Measurements from ENCODE around the gene NR3C1. TPM values are rescaled to one million over a fixed set of nuclear protein-coding genes. Genes with fewer than 3 reads are reported as not detected.

NR3C1 gene
- polyA plus RNA-seq, 1 donor (not counting 4 experiments of a cell fraction or from before 2014, with no cell fraction given) = 30.7 TPM

DNA sequence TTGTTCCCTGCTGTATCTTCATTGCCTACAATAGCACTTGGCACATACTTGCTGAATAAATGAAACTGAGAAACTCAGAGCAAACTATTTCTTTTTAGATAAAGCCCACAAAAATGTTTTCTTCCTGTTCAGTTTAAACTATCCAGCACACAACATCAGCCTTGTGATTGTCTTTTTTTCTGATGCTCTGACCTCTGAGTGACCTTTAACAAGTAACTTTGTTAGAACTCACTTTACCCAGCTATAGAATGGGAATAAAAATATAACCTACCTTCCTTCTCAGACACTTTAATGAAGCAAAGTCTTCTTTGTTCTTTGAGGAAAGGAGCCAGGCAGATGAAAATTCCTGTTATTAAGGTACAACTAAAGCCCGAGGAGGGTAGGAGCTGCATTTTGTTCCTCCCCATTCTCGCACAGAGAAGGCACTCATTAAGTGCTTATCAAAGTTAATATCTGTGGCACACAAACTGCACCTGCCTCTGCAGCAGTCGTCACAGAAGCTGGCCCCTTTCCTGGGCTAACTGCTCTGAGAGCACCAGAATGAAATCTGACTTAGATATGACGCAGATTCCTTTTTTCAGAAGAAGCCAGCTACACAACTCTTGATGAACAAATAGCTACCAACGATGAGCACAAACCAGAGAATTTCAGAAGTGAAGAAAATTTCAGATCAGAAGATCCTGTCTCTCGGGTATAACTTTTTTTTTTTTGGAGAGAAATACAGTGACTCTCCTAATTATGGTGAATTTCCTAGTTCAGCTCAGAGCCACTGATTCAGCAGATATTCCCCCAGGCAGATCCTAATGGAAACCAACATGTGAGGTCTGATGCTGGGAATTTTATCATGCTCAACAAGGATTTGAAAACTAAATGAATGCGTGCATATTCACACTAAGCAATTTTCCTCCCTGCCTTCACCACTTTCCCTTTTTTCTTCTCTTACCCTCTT, 31.0 kb upstream of the NR3C1 start:
- H3K4me2 ChIP-seq (ENCODE audit: control insufficient read depth, extremely low read depth, insufficient read depth, low read depth, low read length) = peak overlapping the region; percentile 61
- H3K4me1 ChIP-seq (ENCODE audit: control insufficient read depth, extremely low read depth, insufficient read depth, low read length) = peaks cover 6% of the 10 kb centered on the region
- no peaks in the 10 kb centered on the region for H3K27me3 ChIP-seq (ENCODE audit: control insufficient read depth, extremely low read depth, insufficient read depth, low read length)
- H3K4me3 ChIP-seq (ENCODE audit: control insufficient read depth in 2 of 3, extremely low read depth in 1 of 3, insufficient read depth in 2 of 3, low read depth in 1 of 3, low read length in 3 of 3) = peak overlapping the region in 2 of 3 experiments; percentile 30 to 47
- FAIRE-seq = no peak
- dilution Hi-C loops (cut with MboI; ENCODE audit: extremely low pct_ligation_motif_present, low sequenced_read_pairs) = no loop called here
- no peak overlapping the region for H3K9ac ChIP-seq (ENCODE audit: control insufficient read depth, extremely low read depth, insufficient read depth, low read length)
- no peak for DNase-seq (ENCODE audit: low read depth, low spot score)
- H3K27ac ChIP-seq (ENCODE audit: control insufficient read depth, insufficient read depth, low read length) = no peak overlapping the region
- H3K9me3 ChIP-seq (ENCODE audit: control insufficient read depth, low read depth, low read length) = no peaks in the 10 kb centered on the region
- TF ChIP-seq EZH2 (IDR thresholded peaks at IDR 0.05; ENCODE audit: low read length) = no peak
- TF ChIP-seq, protein P1, sequence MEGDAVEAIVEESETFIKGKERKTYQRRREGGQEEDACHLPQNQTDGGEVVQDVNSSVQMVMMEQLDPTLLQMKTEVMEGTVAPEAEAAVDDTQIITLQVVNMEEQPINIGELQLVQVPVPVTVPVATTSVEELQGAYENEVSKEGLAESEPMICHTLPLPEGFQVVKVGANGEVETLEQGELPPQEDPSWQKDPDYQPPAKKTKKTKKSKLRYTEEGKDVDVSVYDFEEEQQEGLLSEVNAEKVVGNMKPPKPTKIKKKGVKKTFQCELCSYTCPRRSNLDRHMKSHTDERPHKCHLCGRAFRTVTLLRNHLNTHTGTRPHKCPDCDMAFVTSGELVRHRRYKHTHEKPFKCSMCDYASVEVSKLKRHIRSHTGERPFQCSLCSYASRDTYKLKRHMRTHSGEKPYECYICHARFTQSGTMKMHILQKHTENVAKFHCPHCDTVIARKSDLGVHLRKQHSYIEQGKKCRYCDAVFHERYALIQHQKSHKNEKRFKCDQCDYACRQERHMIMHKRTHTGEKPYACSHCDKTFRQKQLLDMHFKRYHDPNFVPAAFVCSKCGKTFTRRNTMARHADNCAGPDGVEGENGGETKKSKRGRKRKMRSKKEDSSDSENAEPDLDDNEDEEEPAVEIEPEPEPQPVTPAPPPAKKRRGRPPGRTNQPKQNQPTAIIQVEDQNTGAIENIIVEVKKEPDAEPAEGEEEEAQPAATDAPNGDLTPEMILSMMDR (optimal IDR thresholded peaks at IDR 0.05 in 1 of 3, IDR thresholded peaks at IDR 0.05 in 1 of 3, conservative IDR thresholded peaks at IDR 0.05 in 1 of 3; ENCODE audit: extremely low read depth in 1 of 3, insufficient read depth in 2 of 3, low read length in 3 of 3) = no peak
- no peaks in the 10 kb centered on the region for H3K36me3 ChIP-seq (ENCODE audit: control insufficient read depth in 2 of 2, extremely low read depth in 1 of 2, insufficient read depth in 2 of 2, low read length in 2 of 2)
- H4K20me1 ChIP-seq (ENCODE audit: control insufficient read depth, extremely low read depth, insufficient read depth, low read length) = no peaks in the 10 kb centered on the region
- no peaks in the 10 kb centered on the region for H3K9me1 ChIP-seq (ENCODE audit: control insufficient read depth, extremely low read depth, insufficient read depth, low read length)
- H2AFZ ChIP-seq (ENCODE audit: control insufficient read depth, low read length) = peak overlapping the region; percentile 51
- H3K79me2 ChIP-seq (ENCODE audit: control insufficient read depth, insufficient read depth, low read length) = no peaks in the 10 kb centered on the region

DNA sequence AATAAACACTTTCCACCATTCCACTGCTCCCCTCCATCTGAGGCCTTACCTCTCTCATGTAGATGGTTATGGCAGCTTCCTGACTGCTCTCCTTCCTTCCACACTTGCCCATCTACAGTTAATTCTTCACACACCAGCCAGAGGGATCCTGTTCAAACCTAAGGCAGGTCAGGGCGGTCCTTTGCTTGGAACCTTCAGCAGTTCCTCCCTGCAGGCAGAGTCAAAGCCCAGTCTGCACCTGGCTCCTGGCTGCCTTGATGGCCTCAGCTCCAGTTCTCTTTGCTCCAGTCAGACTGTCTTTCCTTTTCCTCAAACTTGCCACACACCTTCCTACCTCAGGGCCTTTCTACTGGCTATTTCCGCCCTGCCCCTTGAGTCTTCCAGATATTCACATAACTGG, 30.2 kb upstream of the NR3C1 start:
- Histone ChIP-seq H3K4me2 (ENCODE audit: control insufficient read depth, extremely low read depth, insufficient read depth, low read depth, low read length) (no peak overlapping the region), H3K9me1 (ENCODE audit: control insufficient read depth, extremely low read depth, insufficient read depth, low read length) (no peaks in the 10 kb centered on the region), H3K9me3 (ENCODE audit: control insufficient read depth, low read depth, low read length) (no peaks in the 10 kb centered on the region), H3K4me1 (ENCODE audit: control insufficient read depth, extremely low read depth, insufficient read depth, low read length) (peaks cover 6% of the 10 kb centered on the region), H4K20me1 (ENCODE audit: control insufficient read depth, extremely low read depth, insufficient read depth, low read length) (no peaks in the 10 kb centered on the region), H3K27me3 (ENCODE audit: control insufficient read depth, extremely low read depth, insufficient read depth, low read length) (no peaks in the 10 kb centered on the region), H3K79me2 (ENCODE audit: control insufficient read depth, insufficient read depth, low read length) (no peaks in the 10 kb centered on the region), H3K9ac (ENCODE audit: control insufficient read depth, extremely low read depth, insufficient read depth, low read length) (no peak overlapping the region), H3K36me3 (ENCODE audit: control insufficient read depth in 2 of 2, extremely low read depth in 1 of 2, insufficient read depth in 2 of 2, low read length in 2 of 2) (no peaks in the 10 kb centered on the region), H3K4me3 (ENCODE audit: control insufficient read depth in 2 of 3, extremely low read depth in 1 of 3, insufficient read depth in 2 of 3, low read depth in 1 of 3, low read length in 3 of 3) (no peak overlapping the region), H3K27ac (ENCODE audit: control insufficient read depth, insufficient read depth, low read length) (no peak overlapping the region), H2AFZ (ENCODE audit: control insufficient read depth, low read length) (peak overlapping the region; percentile 38)
- dilution Hi-C loops (cut with MboI; ENCODE audit: extremely low pct_ligation_motif_present, low sequenced_read_pairs) = no loop called here
- FAIRE-seq = peak; percentile 51
- TF ChIP-seq, protein P1 (optimal IDR thresholded peaks at IDR 0.05 in 1 of 3, IDR thresholded peaks at IDR 0.05 in 1 of 3, conservative IDR thresholded peaks at IDR 0.05 in 1 of 3; ENCODE audit: extremely low read depth in 1 of 3, insufficient read depth in 2 of 3, low read length in 3 of 3) = no peak
- TF ChIP-seq EZH2 (IDR thresholded peaks at IDR 0.05; ENCODE audit: low read length) = no peak
- DNase-seq (ENCODE audit: low read depth, low spot score) = no peak

Measured in keratinocyte (primary cell).